Spleen (tissue), 11 donors: ENCODE measurements around the gene ARAP3. TPM values are rescaled to one million over a fixed set of nuclear protein-coding genes. Genes with fewer than 3 reads are reported as not detected.

Source experiments
- DNase-seq: peaks from one replicate; pipeline ENCODE4 v3.0.0-alpha.2; 2020
- H3K27ac ChIP-seq, 8 donors: fragments of 200-600 bp; sonication (generic) in 7 of 8; 1 replicate in 4 of 8; 2 replicates in 4 of 8; pipeline versions ENCODE4 v1.5.0 to v1.8.0; 2016 to 2021; ENCODE audit warnings: inconsistent platforms in 4 of 8, mild to moderate bottlenecking in 4 of 8, moderate library complexity in 1 of 8
- H3K27me3 ChIP-seq, 7 donors: fragments of 200-600 bp; sonication (generic) in 6 of 7; replicated peaks in 1 of 7; 1 replicate in 4 of 7; 2 replicates in 3 of 7; pipeline versions ENCODE4 v1.5.0 to v1.8.0; 2016 to 2021; ENCODE audit warnings: inconsistent platforms in 3 of 7, mild to moderate bottlenecking in 1 of 7
- H3K36me3 ChIP-seq, 6 donors: fragments of 200-600 bp; sonication (generic) in 5 of 6; 1 replicate in 4 of 6; 2 replicates in 2 of 6; pipeline versions ENCODE4 v1.5.0 to v1.8.0; 2016 to 2021; ENCODE audit warnings: inconsistent platforms in 2 of 6
- H3K4me1 ChIP-seq, 6 donors: fragments of 200-600 bp; sonication (generic) in 5 of 6; 1 replicate in 3 of 6; 2 replicates in 3 of 6; pipeline versions ENCODE4 v1.5.0 to v1.8.0; 2016 to 2021; ENCODE audit warnings: inconsistent platforms in 3 of 6
- H3K4me3 ChIP-seq, 8 donors: fragments of 200-600 bp; sonication (generic) in 7 of 8; 1 replicate in 4 of 8; 2 replicates in 4 of 8; pipeline versions ENCODE4 v1.5.0 to v1.8.0; 2016 to 2021; ENCODE audit warnings: inconsistent platforms in 4 of 8, mild to moderate bottlenecking in 4 of 8, moderate library complexity in 2 of 8
- H3K9me3 ChIP-seq, 8 donors: fragments of 200-600 bp; sonication (generic) in 7 of 8; 1 replicate in 4 of 8; 2 replicates in 4 of 8; pipeline versions ENCODE4 v1.5.0 to v1.8.0; 2016 to 2021; ENCODE audit warnings: inconsistent platforms in 4 of 8
- CTCF ChIP-seq, 11 experiments: fragments of 200-600 bp in 7 of 11; fragments of 450-650 bp in 4 of 11; sonication (generic) in 4 of 11; IDR thresholded peaks in 8 of 11; conservative IDR thresholded peaks in 3 of 11; 1 replicate in 7 of 11; 2 replicates in 4 of 11; pipeline versions ENCODE4 v1.4.0 to v1.8.0; 2016 to 2021; ENCODE audit warnings: antibody characterized with exemption in 11 of 11, inconsistent platforms in 4 of 11, mild to moderate bottlenecking in 1 of 11
- POLR2A ChIP-seq, 3 donors: fragments of 450-650 bp; IDR thresholded peaks; one replicate each; pipeline ENCODE4 v1.5.1; 2017; ENCODE audit warnings: antibody characterized with exemption in 3 of 3, mild to moderate bottlenecking in 1 of 3
- POLR2AphosphoS5 ChIP-seq, 3 donors: sonication (generic); formaldehyde crosslinking; IDR thresholded peaks; one replicate each; pipeline ENCODE4 v1.5.1; 2017; ENCODE audit warnings: antibody characterized with exemption in 3 of 3
- WGBS, 5 donors: extraction: QIAGEN DNeasy Blood & Tissue Kit in 3 of 5; methylation state at CpG; one replicate each; pipeline versions ENCODE4 v1.1.5 to v1.1.7; 2013 to 2018; 5-methylcytosine and 5-hydroxymethylcytosine counted together
- intact Hi-C: fragments of 100-400 bp; cut with DNase I; formaldehyde crosslinking; loops from one replicate; pipeline ENCODE4 v1.15.0; 2023; ENCODE audit warnings: low total_unique reads
- polyA plus RNA-seq, 3 donors: library from polyadenylated mRNA; stranded (reverse); fragments of 200-250 nt; gene quantifications; one replicate each; pipeline ENCODE4 v1.2.1, GENCODE V29; 2013
- total RNA-seq, 7 donors: library from RNA; depleted of rRNA in 3 of 7; stranded (reverse); fragments of >200 nt in 3 of 7; fragmentation: NEBNext Ultra II Directional in 4 of 7; extraction: Animal tissue kit (Norgen Biotek cat#: 25700) in 4 of 7; gene quantifications; one replicate each; pipeline versions ENCODE4 v1.1.0 to v1.2.1, GENCODE V29; 2016 to 2021
- donor health status: healthy with polysubstance abuse.
- donor health status: DM: no; HTN: no; CAD: no; lungs with moderate emphysema.
- donor health status: DM: no; HTN: no; CAD: no.
- donor health status: Bipolar disorder and iron deficiency.
- donor health status: healthy.
- donor health status: DM: no; HTN: no; CAD: no.
- donor health status: DM: yes; HTN: yes; CAD: no.

The ARAP3 gene
- total and polyA plus RNA-seq, 10 donors, result 4.0 to 31.2 (median 16.0) TPM

GRCh38 chr5:141628175-141628788 lies 53.7 kb downstream of the ARAP3 start:
- no peak overlapping the region for H3K27ac ChIP-seq
- 95 to 99% (median 97%) methylated on average over 6 of the region's 6 CpGs for WGBS, 5 donors
- DNase-seq, result no peak
- H3K9me3 ChIP-seq, result no peaks in the 10 kb centered on the region
- TF ChIP-seq POLR2A (IDR thresholded peaks at IDR 0.05), result no peak
- TF ChIP-seq CTCF (IDR thresholded peaks at IDR 0.05 in 8 of 11, conservative IDR thresholded peaks at IDR 0.05 in 3 of 11), result no peak
- TF ChIP-seq POLR2AphosphoS5 (IDR thresholded peaks at IDR 0.05), result no peak
- peaks cover 0 to 98% (median 72%) of the 10 kb centered on the region in 6 donors for H3K36me3 ChIP-seq
- peaks cover 0 to 32% (median 14%) of the 10 kb centered on the region in 6 donors for H3K4me1 ChIP-seq
- no peaks in the 10 kb centered on the region for H3K27me3 ChIP-seq
- no peak overlapping the region for H3K4me3 ChIP-seq
- intact Hi-C loops, result no loop called here

GRCh38 chr5:141623611-141624010 lies 58.4 kb downstream of the ARAP3 start:
- peaks cover 4 to 90% (median 71%) of the 10 kb centered on the region in 6 donors for H3K36me3 ChIP-seq
- no peak overlapping the region for H3K4me3 ChIP-seq
- TF ChIP-seq POLR2A (IDR thresholded peaks at IDR 0.05) (no peak), CTCF (IDR thresholded peaks at IDR 0.05 in 8 of 11, conservative IDR thresholded peaks at IDR 0.05 in 3 of 11) (no peak), POLR2AphosphoS5 (IDR thresholded peaks at IDR 0.05) (no peak)
- intact Hi-C loops, result loop anchor here (5.0 kb wide), 1 partner anchor 36 kb away; no protein-coding TSS in a partner anchor
- DNase-seq, result no peak
- peaks cover 0 to 33% (median 22%) of the 10 kb centered on the region in 6 donors for H3K4me1 ChIP-seq
- 70 to 84% (median 73%) methylated on average over 5 of the region's 5 CpGs for whole genome bisulfite sequencing, 5 donors
- H3K27me3 ChIP-seq, result no peaks in the 10 kb centered on the region
- H3K27ac ChIP-seq, result peak overlapping the region in 6 of 8 donors; percentile 27 to 78 (median 74)
- no peaks in the 10 kb centered on the region for H3K9me3 ChIP-seq

DNA sequence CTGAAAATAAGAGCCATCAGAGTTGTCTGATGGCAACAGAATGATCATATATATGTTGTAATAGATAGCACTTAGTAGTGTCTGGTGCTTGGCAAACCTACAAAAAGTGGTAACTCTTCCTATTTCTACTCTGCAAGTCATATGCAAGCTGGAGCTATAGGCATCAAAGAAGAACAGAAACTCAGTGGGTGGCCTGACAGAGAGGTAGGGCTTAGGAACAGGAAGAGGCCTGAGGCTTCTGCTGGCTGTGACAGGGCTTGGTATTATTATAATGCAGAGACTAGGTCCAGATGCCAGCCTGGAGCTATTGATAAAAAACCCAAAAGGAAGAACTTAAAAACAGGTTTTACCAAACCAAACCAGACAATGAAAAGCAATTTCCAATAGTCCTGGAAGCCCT lies 58.8 kb downstream of the ARAP3 start:
- intact Hi-C loops, result loop anchor here (5.0 kb wide), 1 partner anchor 36 kb away; no protein-coding TSS in a partner anchor
- Histone ChIP-seq H3K36me3 (peaks cover 4 to 86% (median 66%) of the 10 kb centered on the region in 6 donors), H3K27ac (peak overlapping the region in 6 of 8 donors; percentile 27 to 78 (median 74)), H3K9me3 (no peaks in the 10 kb centered on the region), H3K27me3 (no peaks in the 10 kb centered on the region), H3K4me3 (no peak overlapping the region), H3K4me1 (peaks cover 0 to 35% (median 22%) of the 10 kb centered on the region in 6 donors)
- no peak for DNase-seq
- no peak for TF ChIP-seq POLR2A (IDR thresholded peaks at IDR 0.05)
- TF ChIP-seq CTCF (IDR thresholded peaks at IDR 0.05 in 8 of 11, conservative IDR thresholded peaks at IDR 0.05 in 3 of 11), result no peak
- TF ChIP-seq POLR2AphosphoS5 (IDR thresholded peaks at IDR 0.05), result no peak

DNA sequence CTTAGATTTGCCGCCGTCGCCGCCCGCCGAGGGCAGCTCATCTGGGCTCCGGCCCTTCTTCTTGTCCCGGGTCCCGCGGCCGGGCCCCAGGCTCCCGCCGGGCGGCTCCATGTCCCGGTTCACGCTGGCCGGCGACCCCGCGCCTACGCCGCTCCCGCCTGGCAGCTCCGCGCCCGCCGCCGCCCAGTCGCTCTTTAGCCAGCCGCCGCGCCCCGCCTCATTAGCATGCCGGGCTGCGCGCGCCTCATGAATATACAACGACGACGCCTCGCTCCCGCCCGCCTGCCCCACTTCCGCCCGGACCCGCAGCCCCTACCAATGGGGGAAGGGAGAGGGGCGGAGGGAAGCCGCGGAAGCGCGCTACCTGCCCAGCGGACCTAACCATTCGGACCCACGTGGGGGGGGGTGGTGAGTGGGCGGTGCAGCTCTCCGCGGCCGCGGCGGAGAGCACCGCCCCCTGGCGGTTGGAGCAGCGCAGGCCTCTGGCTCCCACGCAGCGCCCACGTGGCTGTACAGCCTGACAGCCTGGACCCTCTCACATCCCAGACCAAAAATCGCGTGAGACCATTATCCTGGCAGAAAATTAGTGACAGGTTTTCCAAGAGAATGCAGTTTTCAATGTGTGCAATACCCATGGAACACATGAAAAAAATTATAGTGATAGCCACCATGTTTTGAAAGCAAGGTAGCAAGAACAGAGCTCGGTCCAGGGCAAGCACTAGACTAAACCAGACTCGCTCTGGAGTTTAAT lies 63.1 kb downstream of the ARAP3 start, which contains the start of gene DIAPH1:
TSS of gene DIAPH1 (minus strand) at position 197 of the 751 bp plus-strand sequence. CDS start at position 111, 86 bp downstream.
- no peaks in the 10 kb centered on the region for H3K27me3 ChIP-seq
- peak within 1 kb of the TSS; percentile 76 to 96 (median 92) for H3K4me3 ChIP-seq
- intact Hi-C loops, result no loop called here
- 2 to 3% (median 3%) methylated on average over 32 to 70 of the region's 70 CpGs for WGBS, 5 donors
- peak within 1 kb of the TSS; percentile 77 to 100 (median 96) for H3K27ac ChIP-seq
- peak; percentile 96 to 100 (median 99) for TF ChIP-seq CTCF (IDR thresholded peaks at IDR 0.05 in 8 of 11, conservative IDR thresholded peaks at IDR 0.05 in 3 of 11)
- TF ChIP-seq POLR2A (IDR thresholded peaks at IDR 0.05), result peak in 2 of 3 donors; percentile 40 to 80
- peak; percentile 93 to 95 (median 95) for TF ChIP-seq POLR2AphosphoS5 (IDR thresholded peaks at IDR 0.05)
- H3K4me1 ChIP-seq, result peaks cover 17 to 75% (median 63%) of the 10 kb centered on the region in 6 donors
- H3K9me3 ChIP-seq, result no peaks in the 10 kb centered on the region
- peaks cover 4 to 44% (median 29%) of the 10 kb centered on the region in 6 donors for H3K36me3 ChIP-seq
- peak; percentile 100 for DNase-seq
